Activated CD8-positive, alpha-beta memory T cell treated with anti-CD3 and anti-CD28 coated beads for 24 hours (primary cell): ENCODE data around the gene RAB37.

Source experiments
- DNase-seq: peaks from one replicate; pipeline ENCODE4 v3.0.0-alpha.2; 2020

The RAB37 gene, protein sequence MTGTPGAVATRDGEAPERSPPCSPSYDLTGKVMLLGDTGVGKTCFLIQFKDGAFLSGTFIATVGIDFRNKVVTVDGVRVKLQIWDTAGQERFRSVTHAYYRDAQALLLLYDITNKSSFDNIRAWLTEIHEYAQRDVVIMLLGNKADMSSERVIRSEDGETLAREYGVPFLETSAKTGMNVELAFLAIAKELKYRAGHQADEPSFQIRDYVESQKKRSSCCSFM

DNA sequence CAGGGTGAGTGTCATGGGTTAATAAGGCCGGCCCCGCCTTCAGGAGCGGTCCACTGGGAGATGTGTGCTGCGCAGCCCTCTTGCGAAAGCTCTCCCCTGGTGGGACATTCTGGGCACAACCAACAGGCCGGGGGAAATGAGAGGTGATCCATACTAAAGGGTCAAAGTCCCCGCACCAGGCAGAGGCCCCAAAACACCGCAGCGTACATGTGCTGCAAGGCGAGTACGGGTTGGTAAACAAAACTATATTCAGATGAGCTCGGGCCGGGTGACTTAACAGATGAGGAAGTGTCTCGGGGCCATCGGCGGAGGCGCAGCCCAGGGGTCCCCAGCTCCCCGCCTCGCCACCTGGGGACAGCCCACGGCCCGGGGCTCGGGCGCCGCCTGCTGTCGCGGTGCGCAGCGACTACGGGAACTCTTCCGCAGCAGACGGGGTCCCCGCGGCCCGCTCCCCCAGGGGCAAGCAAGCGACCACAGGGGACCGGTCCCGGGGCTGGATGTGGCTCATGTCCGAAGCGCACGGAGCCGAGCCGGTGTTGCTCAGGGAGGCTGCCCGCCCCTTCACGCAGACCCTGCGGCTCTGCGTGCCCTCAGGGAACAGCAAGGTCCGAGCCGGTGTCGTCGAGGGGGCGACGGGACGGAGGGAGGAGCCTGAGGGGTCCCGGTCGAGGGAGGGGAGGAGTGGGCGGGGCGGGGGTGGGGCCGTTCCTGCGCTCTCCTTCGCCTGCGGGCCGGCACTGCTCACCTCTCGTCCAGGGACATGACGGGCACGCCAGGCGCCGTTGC is at the start of gene RAB37:
Gene RAB37 (plus strand): TSS at position 744 of the 786 bp plus-strand sequence. CDS start 17 bp downstream, at position 761.
- peak; percentile 82 for DNase-seq

DNA sequence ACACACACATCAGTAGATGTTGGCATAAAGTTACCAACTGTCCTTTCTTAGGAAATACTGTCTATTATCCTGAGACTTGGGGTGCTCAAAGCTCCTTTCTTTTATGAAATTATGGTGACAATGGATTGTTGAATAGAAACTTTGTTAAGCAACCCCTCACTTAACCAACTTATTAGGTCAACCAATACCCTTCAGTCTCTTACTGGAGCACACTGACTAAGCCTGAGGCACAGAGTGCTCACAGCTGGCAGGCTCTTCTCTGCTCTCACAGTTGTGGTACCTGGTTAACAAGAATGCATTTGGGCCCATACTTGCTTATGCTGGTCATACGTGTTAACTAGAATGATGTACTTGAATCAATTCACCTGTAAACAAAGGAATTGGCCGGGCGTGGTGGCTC is 49.2 kb upstream of the RAB37 start:
- DNase-seq = no peak

DNA sequence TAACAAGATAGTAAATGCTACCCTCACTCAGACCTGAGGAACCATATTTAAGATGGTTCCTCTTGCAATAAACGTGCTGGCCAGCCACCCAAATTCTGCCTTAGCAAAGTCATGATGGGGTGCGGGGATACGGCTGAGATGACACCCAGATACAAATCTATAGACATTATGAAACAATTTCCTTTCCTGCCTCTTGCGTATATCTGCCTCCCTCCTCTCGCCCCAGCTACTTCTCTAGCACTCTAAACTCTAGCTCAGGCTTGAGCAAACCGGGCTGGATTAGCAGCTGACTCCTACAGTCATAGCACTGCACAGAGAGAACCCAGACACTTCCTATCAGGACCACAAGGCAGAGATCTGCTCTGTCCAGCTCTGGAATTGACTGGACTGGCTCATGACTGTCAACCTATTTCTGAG is 46.6 kb upstream of the RAB37 start:
- DNase-seq = no peak

DNA sequence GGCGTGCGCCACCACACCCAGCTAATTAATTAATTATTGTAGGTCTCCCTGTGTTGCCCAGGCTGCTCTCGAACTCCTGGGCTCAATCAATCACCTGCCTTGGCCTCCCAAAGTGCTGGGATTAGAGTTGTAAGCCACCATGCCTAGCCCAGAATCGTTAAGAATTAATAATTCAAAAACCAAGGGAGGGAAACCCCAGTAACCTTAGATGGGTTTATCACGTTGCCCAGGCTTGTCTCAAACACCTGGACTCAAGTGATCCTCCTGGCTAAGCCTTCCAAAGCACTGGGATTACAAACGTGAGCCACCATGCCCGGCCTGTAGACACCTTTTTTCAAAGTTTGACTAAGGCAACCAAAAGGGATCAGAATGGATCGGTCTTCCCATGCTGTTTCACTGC is 45.9 kb upstream of the RAB37 start:
- DNase-seq = no peak

DNA sequence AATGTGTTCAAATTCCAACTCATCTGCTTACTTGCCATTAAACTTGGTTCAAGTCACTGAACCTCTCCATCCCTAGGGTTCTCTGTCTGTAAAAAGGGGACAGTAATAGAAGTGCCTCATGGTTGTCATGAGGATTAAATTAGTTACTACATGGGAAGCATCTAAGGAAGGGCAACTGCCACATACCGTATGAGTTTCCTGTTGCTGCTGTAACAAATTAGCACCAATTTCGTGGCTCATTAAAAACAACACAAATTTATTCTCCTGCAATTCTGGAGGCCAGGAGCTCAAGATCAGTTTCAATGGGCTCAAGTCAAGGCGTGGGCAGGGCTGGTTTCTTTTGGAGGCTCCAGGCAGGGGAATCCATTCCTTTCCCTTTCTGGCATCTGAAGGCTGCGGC is 43.0 kb upstream of the RAB37 start:
- no peak for DNase-seq

DNA sequence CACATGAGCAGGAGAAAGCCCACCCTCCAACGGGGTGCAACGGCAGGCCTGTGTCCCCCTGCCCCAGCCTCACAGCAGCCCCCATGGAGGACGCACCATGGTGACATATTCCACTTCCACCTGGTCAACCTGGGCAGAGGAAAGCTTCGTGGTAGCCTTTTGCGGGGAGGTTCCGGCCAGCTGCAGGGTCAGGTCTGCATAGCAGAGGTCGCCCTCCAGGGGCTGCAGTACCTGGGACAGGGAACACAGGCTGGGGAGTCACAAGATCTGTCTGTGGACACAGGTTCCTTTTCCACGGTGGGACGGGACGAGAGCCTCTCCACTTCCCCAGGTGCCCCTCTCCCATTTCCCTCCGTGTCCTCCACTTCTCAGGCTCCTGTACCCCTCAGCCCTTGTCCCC is 41.4 kb upstream of the RAB37 start:
- DNase-seq = no peak

DNA sequence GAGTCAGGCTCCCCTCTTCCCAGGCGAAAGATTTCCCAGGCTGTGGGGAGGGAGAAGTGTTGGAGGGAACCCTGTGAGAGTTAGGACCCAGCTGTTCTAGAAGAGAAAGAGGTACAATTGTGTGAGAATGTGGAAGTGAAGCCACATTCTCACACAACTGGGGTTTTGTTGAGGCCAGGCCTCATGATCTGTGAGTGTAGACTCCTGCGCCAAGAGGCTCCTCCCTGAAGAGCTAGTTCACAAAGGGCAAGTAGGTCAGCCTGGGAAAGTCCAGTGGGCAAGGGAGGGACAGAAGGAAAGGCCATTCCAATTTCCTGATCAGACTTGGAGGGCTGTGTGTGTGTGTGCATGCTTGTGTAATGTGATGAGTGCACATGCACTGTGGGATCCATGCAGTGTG is 39.5 kb upstream of the RAB37 start:
- DNase-seq = no peak

- DNase-seq = no peak
These were observed 39.0 kb upstream of the RAB37 start for GRCh38 chr17:74698069-74698468.

GRCh38 chr17:74699236-74699635 is 37.8 kb upstream of the RAB37 start:
- no peak for DNase-seq

DNA sequence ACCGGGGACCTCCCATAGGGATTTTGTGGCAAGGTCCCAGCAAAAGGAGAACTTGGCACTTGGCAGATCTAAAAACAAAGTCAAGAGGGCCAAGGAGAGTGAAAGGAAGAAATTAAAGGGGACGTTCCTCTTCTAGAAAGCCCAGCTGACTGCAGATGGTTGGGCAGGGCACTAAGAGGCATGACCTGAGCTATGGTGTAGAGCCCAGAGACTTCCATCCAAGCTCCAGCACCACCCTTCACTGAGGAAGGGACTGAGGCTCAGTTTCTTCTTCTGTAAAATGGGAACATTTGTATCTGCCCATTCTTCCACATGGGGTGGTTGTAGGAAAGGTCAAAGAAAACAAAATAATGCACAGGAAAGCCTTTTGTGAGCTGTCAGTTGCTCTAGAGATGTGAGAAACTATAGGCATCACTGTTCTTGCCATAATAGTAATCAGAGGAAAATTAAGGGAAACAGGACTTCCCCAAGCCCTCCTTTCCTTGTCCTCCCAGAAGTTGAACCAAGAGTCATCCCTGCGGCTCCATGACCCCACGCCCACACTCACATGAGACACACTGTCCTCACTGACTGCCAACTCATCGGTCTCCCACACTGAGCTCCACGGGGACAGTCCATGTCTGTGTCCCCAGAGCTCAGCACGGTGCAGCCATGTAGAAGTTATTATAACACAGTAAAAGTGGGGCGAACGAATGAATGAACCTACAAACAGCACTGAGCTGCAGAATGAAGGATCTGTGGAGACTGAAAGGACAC is 34.8 kb upstream of the RAB37 start:
- DNase-seq = no peak

GRCh38 chr17:74703311-74703710 is 33.7 kb upstream of the RAB37 start:
- DNase-seq = no peak

DNA sequence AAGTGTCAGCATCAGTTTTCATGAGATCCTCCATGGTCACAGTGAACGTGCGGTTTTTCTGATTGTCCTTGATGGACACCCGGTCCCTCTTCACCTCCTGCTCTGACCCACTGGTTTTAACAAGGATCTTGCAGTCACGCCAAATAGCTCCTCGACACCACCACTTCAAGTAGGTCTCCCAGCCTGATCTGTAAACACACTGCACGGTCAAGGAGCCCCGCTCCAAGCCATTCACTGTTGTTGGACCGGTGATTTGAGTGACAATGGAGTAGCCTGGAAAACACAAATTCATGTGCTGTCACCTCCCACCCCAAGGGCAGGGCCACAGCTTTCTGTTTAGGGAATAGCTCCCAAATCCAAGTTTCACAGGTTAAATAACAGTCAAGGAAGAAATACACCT is 32.5 kb upstream of the RAB37 start:
- DNase-seq = no peak

GRCh38 chr17:74711058-74711824 is 25.8 kb upstream of the RAB37 start:
- DNase-seq = no peak

DNA sequence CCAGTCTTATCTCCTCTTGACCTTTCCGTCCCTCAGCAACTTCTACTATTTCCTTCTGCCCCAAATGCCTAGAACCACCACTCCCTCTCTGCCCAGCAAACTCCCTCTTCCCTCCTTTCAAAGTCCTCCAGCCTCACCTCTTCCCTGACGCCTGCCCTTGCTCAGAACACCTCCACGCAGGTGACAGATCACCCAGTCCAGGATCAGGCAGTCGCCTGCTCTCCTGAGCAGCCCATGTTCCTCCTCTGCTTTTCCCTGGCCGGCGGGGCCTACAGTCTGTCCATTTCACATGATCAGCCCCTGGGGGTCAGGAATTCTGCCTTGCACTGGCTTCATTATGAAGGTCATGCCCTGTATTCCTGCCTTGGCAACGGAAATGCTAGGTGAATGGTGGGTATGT is 24.8 kb upstream of the RAB37 start:
- DNase-seq = no peak

GRCh38 chr17:74712756-74713155 is 24.3 kb upstream of the RAB37 start, which contains the start of gene CD300LF:
Gene CD300LF, minus strand, starts transcription at chr17:74712923. Its CDS starts 57 bp downstream, at chr17:74712866.
- DNase-seq = no peak

GRCh38 chr17:74713171-74713755 is 23.8 kb upstream of the RAB37 start:
- no peak for DNase-seq

DNA sequence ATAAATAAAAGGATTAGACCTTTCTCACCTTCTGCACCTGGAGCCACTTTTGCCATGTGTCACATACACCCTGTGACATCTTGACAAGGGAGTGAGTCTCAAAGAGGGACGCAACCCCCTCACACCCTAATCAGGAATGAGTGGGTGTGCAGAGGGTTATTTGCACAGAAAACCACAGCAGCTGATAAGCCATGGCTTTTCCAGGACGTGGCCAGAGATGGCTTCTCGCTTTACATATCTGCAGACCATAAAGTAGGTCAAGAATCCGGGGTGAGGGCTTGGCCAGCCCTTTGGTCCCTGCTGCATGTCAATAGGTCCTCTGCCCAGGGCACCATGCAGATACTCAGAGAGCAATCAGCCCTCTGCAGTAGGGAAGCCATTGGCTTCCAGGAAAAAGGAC is 21.9 kb upstream of the RAB37 start:
- DNase-seq = no peak

GRCh38 chr17:74720506-74720905 is 16.6 kb upstream of the RAB37 start:
- no peak for DNase-seq

DNA sequence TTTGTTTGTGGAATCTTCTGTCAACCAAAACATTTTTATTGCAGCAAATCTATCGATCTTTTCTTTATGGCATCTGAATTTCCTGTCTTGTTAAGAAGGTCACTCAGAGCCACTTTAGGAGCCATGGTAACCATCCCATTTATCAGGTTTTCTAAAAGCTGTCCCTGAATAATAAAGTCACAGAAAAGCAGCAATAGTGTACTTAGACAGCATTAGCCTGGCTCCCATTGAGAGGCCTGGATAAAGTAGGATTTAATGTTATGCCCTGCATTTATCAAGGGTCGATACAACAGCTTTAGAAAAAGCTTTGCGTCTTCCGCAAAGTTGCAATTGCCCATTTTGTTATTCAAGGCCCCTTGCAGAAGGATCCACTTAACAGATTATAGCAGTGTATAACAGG is 14.3 kb upstream of the RAB37 start:
- DNase-seq = no peak

DNA sequence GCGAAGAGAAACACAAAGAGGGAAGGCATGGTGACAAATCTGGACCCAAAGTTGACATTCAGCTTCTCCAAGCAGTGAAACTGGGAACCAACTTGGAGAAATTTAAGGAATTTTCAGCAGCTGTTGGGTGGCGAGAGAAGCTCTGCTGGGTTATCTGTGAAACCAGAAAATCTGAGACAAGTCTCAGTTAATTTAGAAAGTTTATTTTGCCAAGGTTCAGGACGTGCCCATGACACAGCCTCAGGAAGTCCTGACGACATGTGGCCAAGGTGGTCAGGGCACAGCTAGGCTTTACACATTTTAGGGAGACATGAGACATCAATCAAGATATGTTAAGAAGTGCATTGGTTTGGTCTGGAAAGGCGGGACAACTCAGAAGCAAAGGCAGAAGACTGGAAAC is 13.2 kb upstream of the RAB37 start:
- DNase-seq = no peak

DNA sequence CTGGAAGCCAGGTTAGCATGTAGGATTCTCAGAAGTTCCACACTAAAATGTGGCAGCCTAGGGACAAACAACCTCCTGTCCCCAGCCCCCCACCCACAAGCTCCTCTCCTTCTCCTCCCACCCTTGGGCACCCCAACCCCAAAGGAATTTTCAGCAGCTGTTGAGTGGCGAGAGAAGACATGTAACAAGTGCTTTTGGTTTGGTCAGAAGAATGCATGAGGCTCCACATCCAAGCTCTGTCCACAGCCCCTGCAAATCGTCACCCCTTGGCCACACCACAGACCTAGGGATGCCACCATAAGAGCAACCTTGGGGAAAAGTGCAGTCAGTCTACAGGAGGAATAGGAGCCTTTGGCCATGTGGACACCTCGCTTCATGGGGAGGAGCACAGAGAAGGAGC is 11.9 kb upstream of the RAB37 start:
- DNase-seq = no peak

DNA sequence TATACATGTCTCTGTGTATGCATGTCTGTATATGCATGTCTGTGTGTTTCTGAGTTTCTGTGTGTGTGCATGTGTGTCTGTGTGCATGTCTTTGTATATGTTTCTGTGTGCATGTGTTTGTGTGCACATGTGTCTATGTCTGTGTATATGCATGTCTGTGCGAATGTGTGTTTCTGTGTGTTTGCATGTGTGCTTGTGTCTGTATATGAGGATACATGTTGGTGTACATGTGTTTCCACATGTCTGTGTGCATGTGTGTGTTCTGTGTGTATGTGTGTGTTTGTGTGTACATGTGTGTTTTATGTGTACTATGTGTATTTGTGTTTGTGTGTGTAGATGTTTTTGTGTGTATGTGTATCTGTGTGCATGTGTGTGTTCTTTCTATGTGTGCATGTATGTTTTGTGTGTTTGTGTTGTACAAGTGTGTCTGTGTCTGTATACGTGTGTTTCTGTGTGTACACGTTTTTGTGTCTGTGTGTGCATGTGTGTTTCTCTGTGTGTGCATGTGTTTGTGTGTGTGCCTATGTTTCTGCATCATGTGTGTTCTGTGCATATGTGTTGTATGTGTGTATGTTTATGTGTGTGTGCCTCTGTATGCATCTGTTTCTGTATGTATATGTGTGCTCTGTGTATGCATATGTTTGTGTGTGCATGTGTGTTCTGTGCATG is 8.9 kb upstream of the RAB37 start:
- DNase-seq = no peak
